Activated gamma-delta T cell treated with Interleukin-2 at 50 U/mL for 16 hours (primary cell): ENCODE data around the gene MIP.
"Not testable (repeated sequence)": the region's sequence is repeated elsewhere in the genome, so short reads cannot be mapped to it uniquely, and the experiment has no call there.

ENCODE experiments used
- DNase-seq: peaks from one replicate; pipeline ENCODE4 v3.0.0-alpha.2; 2020

MIP gene

GRCh38 chr12:56401612-56402011, 52.8 kb downstream of the MIP start:
- DNase-seq: not testable (repeated sequence)

- DNase-seq: not testable (repeated sequence)
Measured at GRCh38 chr12:56401125-56401524, 53.3 kb downstream of the MIP start.
